H1 (cell line): ENCODE results near the gene HDAC9. TPM values are rescaled to one million over a fixed set of nuclear protein-coding genes. Genes with fewer than 3 reads are reported as not detected.

ENCODE experiments used
- RBBP5 ChIP-seq: IDR thresholded peaks from 2 replicates; pipeline ENCODE4 v1.7.1; 2012; ENCODE audit warnings: low read depth, mild to moderate bottlenecking, inconsistent platforms, low read length, moderate library complexity, borderline replicate concordance
- polyA plus RNA-seq, 7 experiments: library from polyadenylated mRNA; depleted of rRNA in 3 of 7; stranded (reverse) in 5 of 7; unstranded in 2 of 7; fragments of >200 nt in 5 of 7; fragments of 200-250 nt in 2 of 7; gene quantifications; 1 replicate in 5 of 7; 2 replicates in 1 of 7; 4 replicates in 1 of 7; pipeline versions ENCODE4 v1.2.1 to v1.2.3, GENCODE V29; 2011 to 2013; ENCODE audit warnings: missing spikeins in 2 of 7, mixed read lengths in 2 of 7
- total RNA-seq: library from RNA; stranded (reverse); fragmentation: NEBNext Ultra II Directional; extraction: Animal tissue kit (Norgen Biotek cat#: 25700); gene quantifications from 2 replicates; pipeline ENCODE4 v1.2.1, GENCODE V29; 2021

Gene HDAC9
- total and polyA plus RNA-seq, 2 of the 8 experiments (the other 6 are each of a cell fraction or from before 2014, with no cell fraction given) = 9.5 to 13.1 TPM

DNA sequence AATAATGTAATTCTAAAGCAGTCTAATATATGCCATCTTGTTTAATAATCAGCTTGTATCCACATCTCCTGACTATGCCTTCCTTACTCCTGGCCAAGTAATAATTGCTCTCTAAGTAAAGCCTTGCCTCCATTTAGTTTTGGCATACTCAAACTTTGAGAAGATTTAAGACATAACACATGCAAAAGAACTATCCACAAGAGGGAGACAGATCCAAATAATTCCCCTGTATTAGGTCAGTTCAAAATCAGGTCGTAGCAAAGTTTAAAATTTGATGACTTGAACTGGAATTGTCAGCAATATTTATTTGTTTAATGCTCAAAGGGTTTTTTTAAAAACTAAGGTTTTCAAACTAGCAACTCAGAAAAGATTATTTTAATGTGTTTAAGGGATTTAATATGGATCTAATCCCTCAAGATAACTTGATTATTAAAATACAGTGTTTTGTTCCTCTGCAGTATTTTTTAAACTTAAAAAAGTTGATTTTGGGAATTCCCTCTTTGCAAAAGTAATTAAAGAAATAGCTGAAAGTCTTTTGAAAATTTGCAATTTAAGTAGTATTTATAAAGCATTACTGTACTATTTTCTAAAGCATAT lies 95.3 kb downstream of the HDAC9 start (continued):
- no peak for TF ChIP-seq RBBP5
